ENCODE results near the gene TMEM135.

TMEM135 gene

DNA sequence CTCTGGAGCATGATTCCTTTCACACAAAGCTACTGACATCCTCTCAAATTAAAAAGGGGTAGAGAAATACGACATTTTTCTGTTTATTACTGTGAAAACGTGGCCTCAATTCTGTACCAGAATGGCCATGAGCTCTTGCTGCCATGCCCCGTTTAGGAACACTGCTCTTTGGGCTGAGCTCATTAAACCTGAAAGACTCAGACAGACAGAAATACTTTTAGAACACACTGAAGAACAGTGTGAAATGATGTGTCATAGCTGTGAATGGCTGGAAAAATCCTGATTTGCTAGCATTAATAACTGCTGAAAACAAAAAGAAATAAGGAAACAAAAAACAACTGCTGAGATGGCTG, 32.2 kb upstream of the TMEM135 start:
- no peaks in the 10 kb centered on the region for H3K27me3 ChIP-seq
- no peak overlapping the region for H3K4me3 ChIP-seq (ENCODE audit: low read depth, low read length)
- TF ChIP-seq, protein P1, sequence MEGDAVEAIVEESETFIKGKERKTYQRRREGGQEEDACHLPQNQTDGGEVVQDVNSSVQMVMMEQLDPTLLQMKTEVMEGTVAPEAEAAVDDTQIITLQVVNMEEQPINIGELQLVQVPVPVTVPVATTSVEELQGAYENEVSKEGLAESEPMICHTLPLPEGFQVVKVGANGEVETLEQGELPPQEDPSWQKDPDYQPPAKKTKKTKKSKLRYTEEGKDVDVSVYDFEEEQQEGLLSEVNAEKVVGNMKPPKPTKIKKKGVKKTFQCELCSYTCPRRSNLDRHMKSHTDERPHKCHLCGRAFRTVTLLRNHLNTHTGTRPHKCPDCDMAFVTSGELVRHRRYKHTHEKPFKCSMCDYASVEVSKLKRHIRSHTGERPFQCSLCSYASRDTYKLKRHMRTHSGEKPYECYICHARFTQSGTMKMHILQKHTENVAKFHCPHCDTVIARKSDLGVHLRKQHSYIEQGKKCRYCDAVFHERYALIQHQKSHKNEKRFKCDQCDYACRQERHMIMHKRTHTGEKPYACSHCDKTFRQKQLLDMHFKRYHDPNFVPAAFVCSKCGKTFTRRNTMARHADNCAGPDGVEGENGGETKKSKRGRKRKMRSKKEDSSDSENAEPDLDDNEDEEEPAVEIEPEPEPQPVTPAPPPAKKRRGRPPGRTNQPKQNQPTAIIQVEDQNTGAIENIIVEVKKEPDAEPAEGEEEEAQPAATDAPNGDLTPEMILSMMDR (IDR thresholded peaks at IDR 0.05; ENCODE audit: low read depth, low read length) = no peak
- no peaks in the 10 kb centered on the region for H3K36me3 ChIP-seq
- no peaks in the 10 kb centered on the region for H3K9me3 ChIP-seq
- H3K4me1 ChIP-seq = no peaks in the 10 kb centered on the region
- no peak for DNase-seq

DNA sequence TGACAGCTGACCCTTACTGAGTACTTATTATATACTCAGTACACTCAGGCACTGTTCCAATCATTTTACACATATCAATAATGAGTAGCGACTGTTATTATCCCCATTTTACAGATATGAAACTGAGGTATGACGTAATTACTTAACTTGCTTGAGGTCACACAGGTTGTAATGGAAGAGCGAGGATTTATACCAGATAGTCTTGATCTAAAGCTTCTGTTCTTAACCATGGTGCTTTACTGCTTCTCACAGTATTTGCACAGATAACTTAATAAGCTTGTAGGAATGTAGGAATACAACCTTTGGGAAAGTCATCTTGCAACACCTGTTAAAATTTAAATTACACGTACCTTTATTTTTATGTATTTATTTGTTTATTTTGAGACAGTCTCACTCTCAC, 31.7 kb upstream of the TMEM135 start:
- no peaks in the 10 kb centered on the region for H3K4me1 ChIP-seq
- no peaks in the 10 kb centered on the region for H3K36me3 ChIP-seq
- DNase-seq = no peak
- no peak overlapping the region for H3K4me3 ChIP-seq (ENCODE audit: low read depth, low read length)
- H3K27me3 ChIP-seq = no peaks in the 10 kb centered on the region
- no peaks in the 10 kb centered on the region for H3K9me3 ChIP-seq
- TF ChIP-seq, protein P1 (IDR thresholded peaks at IDR 0.05; ENCODE audit: low read depth, low read length) = no peak

DNA sequence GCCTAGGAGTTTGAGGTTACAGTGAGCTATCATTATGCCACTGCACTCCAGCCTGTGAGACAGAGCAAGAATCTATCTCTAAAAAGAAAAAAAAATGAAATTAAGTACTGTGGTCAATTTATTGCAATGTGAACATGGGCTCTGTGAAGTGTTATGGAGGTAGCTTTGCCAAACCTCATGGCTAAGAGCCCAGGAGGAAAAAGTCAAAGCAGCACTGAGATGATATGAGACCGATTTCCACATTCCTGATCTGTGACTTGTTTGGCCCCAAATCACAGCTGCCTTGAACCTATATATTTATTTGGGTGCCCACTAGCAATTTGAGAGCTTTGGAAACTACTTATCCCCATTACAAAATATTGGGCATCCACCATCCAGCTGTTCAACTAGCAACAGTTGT, 29.8 kb upstream of the TMEM135 start:
- DNase-seq = no peak
- H3K4me1 ChIP-seq = no peaks in the 10 kb centered on the region
- H3K4me3 ChIP-seq (ENCODE audit: low read depth, low read length) = no peak overlapping the region
- TF ChIP-seq, protein P1 (IDR thresholded peaks at IDR 0.05; ENCODE audit: low read depth, low read length) = no peak
- H3K27me3 ChIP-seq = no peaks in the 10 kb centered on the region
- H3K36me3 ChIP-seq = no peaks in the 10 kb centered on the region
- H3K9me3 ChIP-seq = no peaks in the 10 kb centered on the region

DNA sequence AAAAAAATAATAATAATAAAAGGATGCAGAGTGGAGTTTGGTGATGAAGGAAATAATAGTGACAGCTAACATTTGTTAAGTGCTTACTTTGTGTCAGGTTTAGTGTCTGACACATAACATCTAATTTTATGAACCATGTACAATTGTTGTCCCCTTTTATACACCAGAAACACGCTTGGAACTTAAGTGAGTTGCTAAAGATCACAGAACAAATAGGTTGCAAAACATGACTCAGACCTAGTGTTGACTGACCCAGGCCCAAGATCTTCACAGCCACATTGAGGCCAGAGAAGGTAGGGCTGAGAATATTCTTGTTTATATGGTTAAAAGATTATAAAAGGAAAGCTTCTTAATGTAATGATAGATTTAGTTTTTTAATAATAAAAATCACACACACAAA, 25.6 kb upstream of the TMEM135 start:
- H3K4me1 ChIP-seq = no peaks in the 10 kb centered on the region
- no peak for DNase-seq
- no peaks in the 10 kb centered on the region for H3K36me3 ChIP-seq
- H3K9me3 ChIP-seq = no peaks in the 10 kb centered on the region; the same call in 1 of the 2 replicates
- H3K4me3 ChIP-seq (ENCODE audit: low read depth, low read length) = no peak overlapping the region
- TF ChIP-seq, protein P1 (IDR thresholded peaks at IDR 0.05; ENCODE audit: low read depth, low read length) = no peak
- H3K27me3 ChIP-seq = no peaks in the 10 kb centered on the region

DNA sequence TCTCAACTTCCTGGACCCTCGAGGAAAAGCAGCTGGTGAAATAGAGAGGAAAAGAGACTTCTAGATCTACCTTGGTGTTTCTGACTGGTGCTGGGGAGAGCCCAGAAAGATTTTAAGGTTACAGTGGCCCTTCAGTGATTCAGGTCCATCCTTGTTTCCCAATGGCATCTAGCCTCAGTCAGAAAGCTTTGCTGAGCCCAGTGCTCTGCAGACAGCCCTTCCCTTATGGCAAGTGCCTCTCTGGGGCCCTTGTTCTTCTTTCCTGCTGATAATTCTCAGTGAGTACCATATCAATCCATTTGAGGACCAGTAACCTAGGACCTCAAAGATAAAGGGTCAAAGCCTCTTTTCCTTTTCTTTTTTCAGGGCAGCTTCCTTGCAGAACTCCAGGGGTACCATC, 25.1 kb upstream of the TMEM135 start:
- no peaks in the 10 kb centered on the region for H3K4me1 ChIP-seq
- no peaks in the 10 kb centered on the region for H3K36me3 ChIP-seq
- no peaks in the 10 kb centered on the region for H3K27me3 ChIP-seq
- no peak overlapping the region for H3K4me3 ChIP-seq (ENCODE audit: low read depth, low read length)
- TF ChIP-seq, protein P1 (IDR thresholded peaks at IDR 0.05; ENCODE audit: low read depth, low read length) = no peak
- H3K9me3 ChIP-seq = no peaks in the 10 kb centered on the region; the same call in 1 of the 2 replicates
- no peak for DNase-seq

DNA sequence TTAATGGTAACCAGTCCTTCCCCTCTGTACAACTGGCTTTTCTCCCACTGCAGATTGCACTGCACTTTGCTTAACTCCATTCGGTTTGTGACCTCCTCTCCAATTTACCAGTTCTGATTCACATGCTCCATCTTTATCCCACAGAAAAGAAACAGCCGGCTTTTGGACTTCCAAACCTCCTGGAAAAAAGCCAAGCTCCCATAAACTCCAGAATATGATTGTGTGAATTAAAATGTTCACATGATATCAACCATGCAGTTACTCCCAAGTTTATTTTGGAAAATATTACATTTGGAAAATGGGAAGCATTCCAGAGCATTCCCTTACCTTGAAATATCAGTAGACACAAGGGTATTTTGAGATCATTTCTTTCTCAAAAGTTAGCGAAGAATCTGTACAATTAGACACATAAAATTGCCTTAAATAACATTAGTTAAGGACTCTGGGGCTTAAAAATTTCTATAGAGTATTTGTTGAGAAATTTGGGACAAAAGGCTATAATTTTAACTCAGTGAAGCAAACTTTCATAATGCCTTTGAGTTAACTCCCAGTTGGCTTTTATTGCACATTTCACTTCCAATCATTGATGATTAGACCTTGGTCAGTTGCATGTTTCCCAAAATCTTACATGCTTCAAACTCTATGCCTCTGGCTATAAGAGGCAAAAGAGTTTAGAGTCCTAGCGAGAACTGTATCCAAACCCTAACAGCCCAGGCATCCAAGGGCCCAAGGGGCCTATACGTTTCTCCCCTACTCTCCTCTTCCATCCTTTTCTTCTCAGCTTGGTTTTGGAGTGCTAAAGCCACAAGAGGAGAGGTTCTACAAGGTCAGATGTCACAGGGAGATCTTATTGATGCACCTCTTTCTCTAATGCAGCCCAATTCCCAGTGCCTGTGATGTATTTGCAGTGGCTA, 23.6 kb upstream of the TMEM135 start:
- Histone ChIP-seq H3K27me3 (no peaks in the 10 kb centered on the region), H3K9me3 (no peaks in the 10 kb centered on the region; the same call in 1 of the 2 replicates), H3K36me3 (no peaks in the 10 kb centered on the region), H3K4me1 (no peaks in the 10 kb centered on the region), H3K4me3 (ENCODE audit: low read depth, low read length) (no peak overlapping the region)
- no peak for DNase-seq
- TF ChIP-seq, protein P1 (IDR thresholded peaks at IDR 0.05; ENCODE audit: low read depth, low read length) = no peak

Data from BE2C (cell line).